Measurements from ENCODE around the gene TMIGD2. TPM values are rescaled to one million over a fixed set of nuclear protein-coding genes. Genes with fewer than 3 reads are reported as not detected.
A peak's percentile ranks its signal among the peaks of the same experiment; 100 is the strongest.
"Not testable (repeated sequence)": the region's sequence is repeated elsewhere in the genome, so short reads cannot be mapped to it uniquely, and the experiment has no call there.

TMIGD2 gene
- polyA plus RNA-seq, 3 donors from 2014 or later = 85.3 to 116 (median 86.1) TPM

DNA sequence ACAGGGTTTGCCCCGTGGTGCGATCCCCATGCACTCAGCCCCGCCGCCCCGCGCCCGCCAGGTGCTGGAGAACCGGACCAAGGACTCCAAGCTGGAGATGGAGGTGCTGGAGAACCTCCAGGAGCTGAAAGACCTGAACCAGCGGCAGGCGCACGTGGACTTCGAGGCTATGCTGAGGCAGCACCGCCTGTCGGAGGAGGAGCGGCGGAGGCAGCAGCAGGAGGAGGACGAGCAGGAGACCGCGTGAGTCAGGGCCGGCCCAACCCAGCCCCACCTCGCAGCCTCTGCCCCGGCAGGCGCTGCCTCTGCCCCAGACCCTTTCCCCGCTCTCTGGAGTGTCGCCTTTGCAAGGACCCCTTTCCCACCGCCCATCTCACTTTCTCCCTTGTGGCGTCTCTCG, 44.0 kb downstream of the TMIGD2 start:
- H3K9me3 Mint-ChIP-seq = no peaks in the 10 kb centered on the region
- no peak for DNase-seq
- H3K27me3 Mint-ChIP-seq (ENCODE audit: low read depth in 3 of 3) = peaks cover 0 to 6% (median 0%) of the 10 kb centered on the region in 3 donors
- peaks cover 17 to 37% (median 34%) of the 10 kb centered on the region in 3 donors for H3K36me3 Mint-ChIP-seq
- H3K27ac Mint-ChIP-seq = no peak overlapping the region
- no peak overlapping the region for H3K4me3 Mint-ChIP-seq
- H3K4me1 Mint-ChIP-seq = peaks cover 6 to 9% of the 10 kb centered on the region in 2 donors

DNA sequence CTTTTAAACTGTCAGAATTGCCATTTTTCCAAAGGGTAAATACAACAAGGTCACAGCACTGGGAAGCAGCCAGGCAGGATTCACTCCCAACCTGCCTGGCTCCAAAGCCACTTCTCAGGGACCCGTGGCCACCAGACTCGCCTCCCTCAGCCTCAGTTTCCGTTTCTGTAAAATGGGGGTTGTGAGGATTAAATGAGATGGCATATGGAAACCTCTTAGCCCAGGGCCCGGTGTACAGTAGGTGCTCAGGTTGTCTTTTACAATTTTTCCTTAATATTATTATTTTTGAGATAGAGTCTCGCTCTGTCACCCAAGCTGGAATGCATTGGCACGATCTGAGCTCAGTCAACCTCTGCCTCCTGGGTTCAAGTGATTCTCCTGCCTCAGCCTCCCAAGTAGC, 45.2 kb downstream of the TMIGD2 start:
- no peak overlapping the region for H3K27ac Mint-ChIP-seq
- H3K36me3 Mint-ChIP-seq = peaks cover 17 to 43% (median 34%) of the 10 kb centered on the region in 3 donors
- no peak for DNase-seq

GRCh38 chr19:4256563-4256962, 45.6 kb downstream of the TMIGD2 start:
- Mint-ChIP-seq H3K9me3 (no peaks in the 10 kb centered on the region), H3K27me3 (ENCODE audit: low read depth in 3 of 3) (peaks cover 0 to 6% (median 0%) of the 10 kb centered on the region in 3 donors), H3K36me3 (peaks cover 17 to 45% (median 34%) of the 10 kb centered on the region in 3 donors), H3K4me1 (peaks cover 5 to 6% of the 10 kb centered on the region in 2 donors), H3K27ac (no peak overlapping the region), H3K4me3 (no peak overlapping the region)
- DNase-seq = no peak

More for the DNA sequence above, 45.2 kb downstream of the TMIGD2 start:
- Mint-ChIP-seq H3K4me1 (peaks cover 5 to 6% of the 10 kb centered on the region in 2 donors), H3K9me3 (no peaks in the 10 kb centered on the region), H3K4me3 (no peak overlapping the region), H3K27me3 (ENCODE audit: low read depth in 3 of 3) (peaks cover 0 to 6% (median 0%) of the 10 kb centered on the region in 3 donors)

DNA sequence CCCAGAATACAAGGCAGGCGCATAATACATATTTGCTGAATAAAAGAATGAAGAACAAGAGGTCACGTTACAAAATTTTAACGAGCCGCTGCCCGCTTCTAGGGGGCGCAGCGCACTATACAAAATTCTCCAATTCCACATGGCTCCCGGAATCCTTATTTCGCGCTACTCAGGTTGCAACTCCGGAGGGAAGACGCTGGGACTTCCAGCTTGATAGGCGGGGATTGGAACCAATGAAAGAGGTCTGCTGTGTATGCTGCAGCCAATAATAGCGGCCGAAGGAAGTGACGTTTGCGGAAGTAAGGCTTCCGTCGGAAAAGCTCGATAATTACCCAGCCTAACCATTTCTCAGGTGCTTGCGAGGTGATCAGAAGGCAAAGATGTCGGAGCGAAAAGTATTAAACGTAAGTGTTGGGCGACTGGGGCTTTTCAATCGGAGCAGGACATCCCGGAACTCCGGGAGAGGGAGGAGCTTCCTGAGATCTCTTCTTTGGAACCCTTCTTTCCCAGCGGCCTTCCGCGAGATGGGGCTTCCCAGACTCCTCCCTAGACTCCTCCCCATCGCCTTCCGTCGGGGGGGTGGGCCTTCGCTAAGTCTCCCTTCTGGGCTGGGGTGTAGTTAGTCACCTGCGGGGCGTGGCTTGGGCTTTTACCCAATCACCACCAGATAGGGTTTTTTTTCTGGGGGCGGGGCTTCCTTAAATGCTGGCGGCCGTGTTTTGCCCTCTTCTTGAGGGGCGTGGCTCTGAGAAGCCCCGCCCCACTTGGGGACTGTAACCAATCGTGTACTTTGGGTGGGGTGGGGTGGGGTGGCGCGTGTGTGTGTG, 55.2 kb downstream of the TMIGD2 start, which contains the start of gene YJU2:
Gene YJU2 (plus strand): TSS at position 314 of the 827 bp plus-strand sequence. CDS start 67 bp downstream, at position 381.
- peak; percentile 98 to 99 (median 99) for DNase-seq
- peaks cover 0 to 6% (median 3%) of the 10 kb centered on the region in 6 donors for H3K9me3 Mint-ChIP-seq
- H3K36me3 Mint-ChIP-seq = peaks cover 12 to 30% (median 19%) of the 10 kb centered on the region in 3 donors
- H3K27me3 Mint-ChIP-seq (ENCODE audit: low read depth in 3 of 3) = peaks cover 12 to 18% (median 13%) of the 10 kb centered on the region in 3 donors
- peak within 1 kb of the TSS; percentile 97 to 99 (median 97) for H3K4me3 Mint-ChIP-seq
- peak within 1 kb of the TSS; percentile 99 to 100 (median 100) for H3K27ac Mint-ChIP-seq
- H3K4me1 Mint-ChIP-seq = peaks cover 15 to 25% of the 10 kb centered on the region in 2 donors

DNA sequence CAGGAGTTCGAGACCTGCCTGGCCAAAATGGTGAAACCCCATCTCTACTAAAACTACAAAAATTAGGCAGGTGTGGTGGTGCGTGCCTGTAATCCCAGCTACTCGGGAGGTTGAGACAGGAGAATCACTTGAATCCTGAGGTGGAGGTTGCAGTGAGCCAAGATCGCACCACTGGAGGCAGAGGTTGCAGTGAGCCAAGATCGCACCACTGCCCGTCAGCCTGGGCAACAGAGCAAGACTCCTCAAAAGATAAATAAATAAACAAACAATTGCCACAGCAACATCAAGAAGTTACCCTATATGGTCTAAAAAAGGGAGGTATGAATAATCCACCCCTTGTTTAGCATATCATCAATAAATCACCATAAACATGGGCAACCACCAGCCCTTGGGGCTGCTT, 56.3 kb downstream of the TMIGD2 start:
- H3K4me3 Mint-ChIP-seq = peak overlapping the region in 1 of 5 donors; percentile 10
- peaks cover 8 to 22% (median 15%) of the 10 kb centered on the region in 3 donors for H3K36me3 Mint-ChIP-seq
- H3K9me3 Mint-ChIP-seq = peaks cover 0 to 12% (median 6%) of the 10 kb centered on the region in 6 donors
- H3K4me1 Mint-ChIP-seq = peaks cover 15 to 25% of the 10 kb centered on the region in 2 donors
- H3K27ac Mint-ChIP-seq = peak overlapping the region in 4 of 6 donors; percentile 99 to 100 (median 100)
- H3K27me3 Mint-ChIP-seq (ENCODE audit: low read depth in 3 of 3) = peaks cover 12 to 18% (median 13%) of the 10 kb centered on the region in 3 donors
- not testable (repeated sequence) for DNase-seq

Other genes starting within 250 kb of the TMIGD2 start
- gene ZBTB7A, start 235.5 kb downstream of the TMIGD2 start, polyA plus RNA-seq = 10 to 100 TPM; 10.2 to 62.3 (median 29.0) TPM
- 10 to 100 TPM; 75.5 to 96.0 (median 86.6) TPM for gene MAP2K2, start 178.3 kb downstream of the TMIGD2 start, polyA plus RNA-seq
- not detected for gene CREB3L3, start 148.8 kb downstream of the TMIGD2 start, polyA plus RNA-seq
- 1 to 10 TPM in 2 of 3 donors, under 1 TPM in 1; 0.86 to 7.4 (median 1.4) TPM for gene SIRT6, start 119.8 kb downstream of the TMIGD2 start, polyA plus RNA-seq
- under 1 TPM in 1 of 3 donors, not detected in 2; 0.24 TPM for gene ANKRD24, start 119.7 kb downstream of the TMIGD2 start, polyA plus RNA-seq
- gene EBI3, start 72.9 kb downstream of the TMIGD2 start, polyA plus RNA-seq = not detected
- 10 to 100 TPM; 13.8 to 42.4 (median 16.9) TPM for gene YJU2, start 55.3 kb downstream of the TMIGD2 start, polyA plus RNA-seq
- not detected for gene SHD, start 23.1 kb downstream of the TMIGD2 start, polyA plus RNA-seq
- gene FSD1, start 2.2 kb upstream of the TMIGD2 start, polyA plus RNA-seq = 10 to 100 TPM; 10.1 to 23.8 (median 12.8) TPM
- 1 to 10 TPM in 1 of 3 donors, under 1 TPM in 1, not detected in 1; 0.89 to 4.2 TPM for gene STAP2, start 36.4 kb upstream of the TMIGD2 start, polyA plus RNA-seq
- gene MPND, start 41.2 kb upstream of the TMIGD2 start, polyA plus RNA-seq = 10 to 100 TPM in 2 of 3 donors, 1 to 10 TPM in 1; 9.0 to 13.4 (median 11.3) TPM
- gene SH3GL1, start 98.2 kb upstream of the TMIGD2 start, polyA plus RNA-seq = 10 to 100 TPM; 13.8 to 24.6 (median 18.4) TPM
- gene CHAF1A, start 100.3 kb upstream of the TMIGD2 start, polyA plus RNA-seq = 1 to 10 TPM; 1.5 to 8.5 (median 2.9) TPM
- gene UBXN6, start 155.4 kb upstream of the TMIGD2 start, polyA plus RNA-seq = 1 to 10 TPM; 4.7 to 8.3 (median 6.3) TPM
- 10 to 100 TPM in 2 of 3 donors, 1 to 10 TPM in 1; 7.3 to 32.5 (median 16.1) TPM for gene HDGFL2, start 169.9 kb upstream of the TMIGD2 start, polyA plus RNA-seq
- under 1 TPM in 2 of 3 donors, not detected in 1; 0.03 to 0.20 TPM for gene PLIN4, start 216.1 kb upstream of the TMIGD2 start, polyA plus RNA-seq
- not detected for gene PLIN5, start 232.8 kb upstream of the TMIGD2 start, polyA plus RNA-seq
- gene LRG1, start 237.6 kb upstream of the TMIGD2 start, polyA plus RNA-seq = not detected